Keratinocyte (primary cell): Measurements from ENCODE around the gene FRMD1. TPM values are rescaled to one million over a fixed set of nuclear protein-coding genes. Genes with fewer than 3 reads are reported as not detected.

ENCODE experiments used
- DNase-seq: peaks from one replicate; pipeline ENCODE4 v3.0.0-alpha.2; 2011; ENCODE audit warnings: low read depth, missing footprints, low spot score
- FAIRE-seq: peaks from 2 replicates; lab custom pipeline; 2011; peaks lifted over from hg19 to GRCh38; lab: Jason Lieb, UNC
- H2AFZ ChIP-seq: 2 replicates; pipeline ENCODE4 v1.6.0; 2012; ENCODE audit warnings: low read length, control low read depth, inconsistent platforms; ENCODE audit not compliant: control insufficient read depth
- H3K27ac ChIP-seq: 2 replicates; pipeline ENCODE4 v1.5.1; 2011; ENCODE audit warnings: low read length; ENCODE audit not compliant: control insufficient read depth, insufficient read depth
- H3K27me3 ChIP-seq: 3 replicates; pipeline ENCODE4 v1.6.0; 2011; ENCODE audit warnings: low read length; ENCODE audit not compliant: control insufficient read depth, insufficient read depth; ENCODE audit errors: extremely low read depth
- H3K36me3 ChIP-seq, 2 experiments: 2 replicates in 1 of 2; 3 replicates in 1 of 2; pipeline ENCODE4 v1.5.1; 2011; ENCODE audit warnings: low read length in 2 of 2, mild to moderate bottlenecking in 1 of 2; ENCODE audit not compliant: control insufficient read depth in 2 of 2, insufficient read depth in 2 of 2; ENCODE audit errors: extremely low read depth in 1 of 2
- H3K4me1 ChIP-seq: 3 replicates; pipeline ENCODE4 v1.5.1; 2011; ENCODE audit warnings: low read length; ENCODE audit not compliant: control insufficient read depth, insufficient read depth; ENCODE audit errors: extremely low read depth
- H3K4me2 ChIP-seq: 3 replicates; pipeline ENCODE4 v1.6.0; 2011; ENCODE audit warnings: low read depth, low read length; ENCODE audit not compliant: control insufficient read depth, insufficient read depth; ENCODE audit errors: extremely low read depth
- H3K4me3 ChIP-seq, 3 experiments: fragments of 200-600 bp in 1 of 3; sonication (generic) in 1 of 3; 2 replicates in 2 of 3; 3 replicates in 1 of 3; pipeline ENCODE4 v1.5.1; 2011 to 2016; ENCODE audit warnings: low read length in 3 of 3, mild to moderate bottlenecking in 3 of 3, control low read depth in 2 of 3, inconsistent platforms in 1 of 3, low read depth in 1 of 3, mixed read lengths in 1 of 3, mixed run types in 1 of 3, moderate library complexity in 1 of 3; ENCODE audit not compliant: control insufficient read depth in 2 of 3, insufficient read depth in 2 of 3; ENCODE audit errors: extremely low read depth in 1 of 3
- H3K79me2 ChIP-seq: 2 replicates; pipeline ENCODE4 v1.6.0; 2012; ENCODE audit warnings: low read length; ENCODE audit not compliant: control insufficient read depth, insufficient read depth
- H3K9ac ChIP-seq: 3 replicates; pipeline ENCODE4 v1.6.0; 2011; ENCODE audit warnings: low read length; ENCODE audit not compliant: control insufficient read depth, insufficient read depth; ENCODE audit errors: extremely low read depth
- H3K9me1 ChIP-seq: 3 replicates; pipeline ENCODE4 v1.6.0; 2011; ENCODE audit warnings: low read length; ENCODE audit not compliant: control insufficient read depth, insufficient read depth; ENCODE audit errors: extremely low read depth
- H3K9me3 ChIP-seq: 2 replicates; pipeline ENCODE4 v1.5.1; 2012; ENCODE audit warnings: low read depth, low read length; ENCODE audit not compliant: control insufficient read depth
- H4K20me1 ChIP-seq: 3 replicates; pipeline ENCODE4 v1.6.0; 2011; ENCODE audit warnings: low read length; ENCODE audit not compliant: control insufficient read depth, insufficient read depth; ENCODE audit errors: extremely low read depth
- EZH2 ChIP-seq: IDR thresholded peaks from one replicate; pipeline ENCODE4 v1.6.1; 2012; ENCODE audit warnings: inconsistent platforms, mild to moderate bottlenecking, low read length, moderate library complexity
- dilution Hi-C: fragments of 300-500 bp; cut with MboI; formaldehyde crosslinking; loops from one replicate; pipeline ENCODE4 v1.7.0; 2020; ENCODE audit warnings: low sequenced_read_pairs; ENCODE audit not compliant: extremely low pct_ligation_motif_present
- polyA plus RNA-seq, 5 experiments: library from polyadenylated mRNA; depleted of rRNA in 3 of 5; stranded (reverse) in 3 of 5; stranded (forward) in 1 of 5; unstranded in 1 of 5; fragments of >200 nt; gene quantifications; 1 replicate in 1 of 5; 2 replicates in 3 of 5; 3 replicates in 1 of 5; pipeline versions ENCODE4 v1.2.1 to v1.2.3, GENCODE V29; 2011 to 2012; ENCODE audit warnings: missing spikeins in 2 of 5, low read depth in 1 of 5, low replicate concordance in 1 of 5
- TF ChIP-seq, protein P1 (sequence below), 3 experiments: IDR thresholded peaks in 1 of 3; conservative IDR thresholded peaks in 1 of 3; optimal IDR thresholded peaks in 1 of 3; 2 replicates in 2 of 3; 3 replicates in 1 of 3; pipeline versions ENCODE3 to v1.5.1; 2011; ENCODE audit warnings: low read length in 3 of 3, mild to moderate bottlenecking in 3 of 3, moderate library complexity in 2 of 3, control low read depth in 1 of 3, inconsistent platforms in 1 of 3; ENCODE audit not compliant: insufficient read depth in 2 of 3; ENCODE audit errors: extremely low read depth in 1 of 3

Gene FRMD1
- polyA plus RNA-seq, 1 donor (not counting 4 experiments of a cell fraction or from before 2014, with no cell fraction given), result not detected

DNA sequence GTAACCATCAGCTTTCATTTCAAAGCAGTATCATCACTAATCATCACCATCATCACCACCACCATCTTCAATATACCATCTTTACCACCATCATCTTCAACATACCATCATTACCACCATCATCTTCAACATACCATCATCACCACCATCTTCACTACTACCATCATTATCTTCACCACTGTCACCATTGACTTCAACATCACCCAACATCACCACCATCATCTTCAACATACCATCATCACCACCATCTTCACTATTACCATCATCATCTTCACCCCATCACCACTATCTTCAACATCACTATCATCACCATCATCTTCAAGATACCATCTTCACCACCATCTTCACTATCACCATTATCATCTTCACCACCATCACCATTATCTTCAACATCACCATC lies 40.5 kb upstream of the FRMD1 start:
- no peaks in the 10 kb centered on the region for H3K9me1 ChIP-seq
- DNase-seq (no peak), FAIRE-seq (no peak)
- no peaks in the 10 kb centered on the region for H3K36me3 ChIP-seq
- no peaks in the 10 kb centered on the region for H4K20me1 ChIP-seq
- no peak overlapping the region for H3K9ac ChIP-seq
- H3K27ac ChIP-seq, result no peak overlapping the region
- peaks cover 1% of the 10 kb centered on the region for H3K9me3 ChIP-seq
- TF ChIP-seq, protein P1, sequence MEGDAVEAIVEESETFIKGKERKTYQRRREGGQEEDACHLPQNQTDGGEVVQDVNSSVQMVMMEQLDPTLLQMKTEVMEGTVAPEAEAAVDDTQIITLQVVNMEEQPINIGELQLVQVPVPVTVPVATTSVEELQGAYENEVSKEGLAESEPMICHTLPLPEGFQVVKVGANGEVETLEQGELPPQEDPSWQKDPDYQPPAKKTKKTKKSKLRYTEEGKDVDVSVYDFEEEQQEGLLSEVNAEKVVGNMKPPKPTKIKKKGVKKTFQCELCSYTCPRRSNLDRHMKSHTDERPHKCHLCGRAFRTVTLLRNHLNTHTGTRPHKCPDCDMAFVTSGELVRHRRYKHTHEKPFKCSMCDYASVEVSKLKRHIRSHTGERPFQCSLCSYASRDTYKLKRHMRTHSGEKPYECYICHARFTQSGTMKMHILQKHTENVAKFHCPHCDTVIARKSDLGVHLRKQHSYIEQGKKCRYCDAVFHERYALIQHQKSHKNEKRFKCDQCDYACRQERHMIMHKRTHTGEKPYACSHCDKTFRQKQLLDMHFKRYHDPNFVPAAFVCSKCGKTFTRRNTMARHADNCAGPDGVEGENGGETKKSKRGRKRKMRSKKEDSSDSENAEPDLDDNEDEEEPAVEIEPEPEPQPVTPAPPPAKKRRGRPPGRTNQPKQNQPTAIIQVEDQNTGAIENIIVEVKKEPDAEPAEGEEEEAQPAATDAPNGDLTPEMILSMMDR (optimal IDR thresholded peaks at IDR 0.05 in 1 of 3, IDR thresholded peaks at IDR 0.05 in 1 of 3, conservative IDR thresholded peaks at IDR 0.05 in 1 of 3; ENCODE audit: extremely low read depth in 1 of 3, insufficient read depth in 2 of 3, low read length in 3 of 3), result no peak
- TF ChIP-seq EZH2, result no peak
- H3K27me3 ChIP-seq, result no peaks in the 10 kb centered on the region
- H3K4me1 ChIP-seq, result no peaks in the 10 kb centered on the region
- no peaks in the 10 kb centered on the region for H3K79me2 ChIP-seq
- no peak overlapping the region for H3K4me3 ChIP-seq
- dilution Hi-C loops, result no loop called here
- H2AFZ ChIP-seq, result no peak overlapping the region
- H3K4me2 ChIP-seq, result no peak overlapping the region

DNA sequence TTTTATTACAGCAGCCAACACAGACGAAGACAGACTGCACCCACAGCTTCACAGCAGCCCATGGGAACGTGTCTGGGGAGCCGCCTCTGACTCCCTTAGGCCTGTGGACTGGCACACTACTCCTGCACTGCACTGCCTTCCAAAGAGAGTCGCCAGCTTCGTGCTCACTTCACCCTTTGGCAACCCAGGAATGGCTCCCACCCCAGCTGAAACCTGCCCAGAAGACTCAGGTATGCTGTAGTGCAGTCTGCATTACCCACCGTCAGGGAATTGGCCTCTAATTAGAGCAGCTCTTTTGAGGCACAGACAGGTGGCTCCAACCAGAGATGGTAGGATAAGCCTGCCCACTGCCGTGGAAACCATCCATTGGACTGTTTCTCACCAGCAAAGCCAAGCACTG lies 39.9 kb upstream of the FRMD1 start:
- Histone ChIP-seq H3K79me2 (no peaks in the 10 kb centered on the region), H3K4me1 (no peaks in the 10 kb centered on the region), H4K20me1 (no peaks in the 10 kb centered on the region), H3K9ac (no peak overlapping the region), H3K9me1 (no peaks in the 10 kb centered on the region), H3K36me3 (no peaks in the 10 kb centered on the region), H2AFZ (no peak overlapping the region), H3K9me3 (peaks cover 1% of the 10 kb centered on the region), H3K27ac (no peak overlapping the region), H3K4me3 (no peak overlapping the region), H3K4me2 (no peak overlapping the region), H3K27me3 (no peaks in the 10 kb centered on the region)
- dilution Hi-C loops, result no loop called here
- no peak for TF ChIP-seq EZH2
- TF ChIP-seq, protein P1 (optimal IDR thresholded peaks at IDR 0.05 in 1 of 3, IDR thresholded peaks at IDR 0.05 in 1 of 3, conservative IDR thresholded peaks at IDR 0.05 in 1 of 3; ENCODE audit: extremely low read depth in 1 of 3, insufficient read depth in 2 of 3, low read length in 3 of 3), result no peak
- no peak for DNase-seq
- FAIRE-seq, result no peak
